Tibial artery (tissue), 4 donors: ENCODE measurements around the gene TNS3.
A peak's percentile ranks its signal among the peaks of the same experiment; 100 is the strongest.

Experiments
- DNase-seq, 2 donors: peaks; one replicate each; pipeline ENCODE4 v3.0.0-alpha.2; 2019
- H3K27ac ChIP-seq, 2 donors: fragments of 200-600 bp; sonication (generic) in 1 of 2; 1 replicate in 1 of 2; 2 replicates in 1 of 2; pipeline ENCODE4 v1.5.1; 2018 to 2019; ENCODE audit warnings: mild to moderate bottlenecking in 1 of 2
- H3K27me3 ChIP-seq, 2 donors: fragments of 200-600 bp; sonication (generic) in 1 of 2; one replicate each; pipeline versions ENCODE4 v1.5.1 to v1.6.0; 2016 to 2019
- H3K36me3 ChIP-seq, 3 donors: fragments of 200-600 bp; sonication (generic) in 2 of 3; one replicate each; pipeline ENCODE4 v1.5.1; 2016 to 2019; ENCODE audit warnings: mild to moderate bottlenecking in 2 of 3
- H3K4me1 ChIP-seq, 4 donors: fragments of 200-600 bp; sonication (generic) in 2 of 4; 1 replicate in 3 of 4; 2 replicates in 1 of 4; pipeline ENCODE4 v1.5.1; 2016 to 2019
- H3K4me3 ChIP-seq, 2 donors: fragments of 200-600 bp; sonication (generic) in 1 of 2; 1 replicate in 1 of 2; 2 replicates in 1 of 2; pipeline ENCODE4 v1.5.1; 2018 to 2019; ENCODE audit warnings: mild to moderate bottlenecking in 2 of 2
- H3K9me3 ChIP-seq, 3 donors: fragments of 200-600 bp; sonication (generic) in 1 of 3; one replicate each; pipeline ENCODE4 v1.5.1; 2016 to 2019
- CTCF ChIP-seq, 2 experiments: fragments of 200-600 bp in 1 of 2; fragments of 450-650 bp in 1 of 2; IDR thresholded peaks; one replicate each; pipeline ENCODE4 v1.5.1; 2017 to 2019; ENCODE audit warnings: antibody characterized with exemption in 2 of 2, mild to moderate bottlenecking in 1 of 2, moderate library complexity in 1 of 2
- intact Hi-C: fragments of 100-400 bp; cut with DNase I; formaldehyde crosslinking; loops from one replicate; pipeline ENCODE4 v1.15.0; 2023; ENCODE audit warnings: low total_unique reads

The TNS3 gene

DNA sequence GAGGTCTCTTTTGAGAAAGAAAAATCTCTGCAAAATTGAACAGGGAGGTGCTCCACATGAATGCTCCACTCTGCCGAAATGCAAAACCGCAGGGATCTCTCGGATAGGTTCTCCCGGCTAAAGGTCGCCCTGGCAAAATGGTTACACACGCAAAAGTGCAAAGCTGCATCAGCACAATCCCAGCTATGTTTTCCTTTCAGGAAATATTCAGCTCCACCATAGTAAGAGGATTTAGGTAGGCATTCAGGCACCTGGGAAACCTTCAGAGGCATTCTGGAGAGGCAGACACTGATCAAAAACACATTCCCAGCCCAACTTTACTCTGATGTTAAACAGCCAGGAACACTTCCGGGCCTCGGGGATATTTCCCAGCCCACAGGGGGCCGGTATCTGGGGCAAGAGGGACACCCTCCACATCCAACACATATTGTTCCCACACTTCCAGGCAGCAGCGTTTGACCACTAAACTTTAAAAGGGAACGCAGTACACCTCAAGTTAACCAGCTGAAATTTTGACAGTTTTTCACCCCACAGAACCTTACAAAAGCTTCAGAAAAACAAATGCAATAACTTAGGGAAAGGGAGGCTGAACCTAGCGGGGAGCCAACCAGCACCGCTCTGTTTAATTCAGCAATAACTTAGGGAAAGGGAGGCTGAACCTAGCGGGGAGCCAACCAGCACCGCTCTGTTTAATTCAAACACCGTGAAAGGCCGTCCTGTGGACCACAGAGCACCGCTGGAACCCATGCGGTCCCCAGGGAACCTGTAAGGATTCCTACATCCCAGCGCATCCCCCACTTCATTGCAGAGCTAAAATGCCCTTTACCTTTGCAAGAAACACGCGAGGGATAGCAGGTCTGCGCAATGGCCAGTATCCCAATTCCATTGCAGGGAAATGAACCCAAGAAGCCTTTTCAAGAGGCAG lies 45.9 kb downstream of the TNS3 start:
- Histone ChIP-seq H3K36me3 (no peaks in the 10 kb centered on the region), H3K4me3 (peak overlapping the region in 1 of 2 donors; percentile 62), H3K9me3 (no peaks in the 10 kb centered on the region), H3K4me1 (peaks cover 0 to 41% (median 20%) of the 10 kb centered on the region in 4 donors), H3K27me3 (no peaks in the 10 kb centered on the region), H3K27ac (no peak overlapping the region)
- peak in 1 of 2 donors; percentile 12 for DNase-seq
- no peak for TF ChIP-seq CTCF (IDR thresholded peaks at IDR 0.05)
- intact Hi-C loops: no loop called here

DNA sequence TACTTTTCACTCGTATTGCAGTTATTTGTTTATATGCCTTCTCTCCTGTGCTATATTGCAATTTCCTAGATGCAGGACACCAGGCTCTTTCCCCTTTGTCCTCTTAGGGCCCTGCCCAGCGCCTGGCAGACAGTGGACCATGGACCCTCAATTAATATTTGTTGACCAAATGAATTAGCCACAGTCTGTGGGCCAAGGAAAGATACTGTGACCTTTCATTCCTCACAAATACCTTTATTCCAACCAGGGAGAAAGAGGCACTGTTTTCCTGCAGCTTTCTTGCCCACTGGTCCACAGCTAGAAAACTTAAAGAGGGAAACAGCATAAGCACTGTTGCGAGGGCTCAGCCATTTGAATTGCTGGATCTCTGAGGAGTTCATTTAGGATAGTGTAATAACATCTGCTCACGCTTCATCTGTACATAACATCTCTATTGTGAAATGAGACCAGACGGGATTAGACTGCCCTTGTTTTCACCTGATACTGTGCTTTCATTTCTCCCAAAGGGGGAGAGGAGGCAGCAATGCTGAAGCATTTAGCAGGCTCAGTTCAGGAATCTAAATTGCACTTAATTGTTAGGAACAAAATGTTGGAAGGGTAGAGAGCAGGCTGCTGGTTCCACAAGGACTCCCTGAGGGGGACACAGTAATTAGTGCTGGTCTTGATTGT lies 46.7 kb downstream of the TNS3 start:
- no peaks in the 10 kb centered on the region for H3K9me3 ChIP-seq
- TF ChIP-seq CTCF (IDR thresholded peaks at IDR 0.05): no peak
- intact Hi-C loops: no loop called here
- H3K4me3 ChIP-seq: no peak overlapping the region
- no peaks in the 10 kb centered on the region for H3K36me3 ChIP-seq
- peak in 1 of 2 donors; percentile 4 for DNase-seq
- H3K27ac ChIP-seq: no peak overlapping the region
- H3K27me3 ChIP-seq: no peaks in the 10 kb centered on the region
- peaks cover 0 to 37% (median 19%) of the 10 kb centered on the region in 4 donors for H3K4me1 ChIP-seq

DNA sequence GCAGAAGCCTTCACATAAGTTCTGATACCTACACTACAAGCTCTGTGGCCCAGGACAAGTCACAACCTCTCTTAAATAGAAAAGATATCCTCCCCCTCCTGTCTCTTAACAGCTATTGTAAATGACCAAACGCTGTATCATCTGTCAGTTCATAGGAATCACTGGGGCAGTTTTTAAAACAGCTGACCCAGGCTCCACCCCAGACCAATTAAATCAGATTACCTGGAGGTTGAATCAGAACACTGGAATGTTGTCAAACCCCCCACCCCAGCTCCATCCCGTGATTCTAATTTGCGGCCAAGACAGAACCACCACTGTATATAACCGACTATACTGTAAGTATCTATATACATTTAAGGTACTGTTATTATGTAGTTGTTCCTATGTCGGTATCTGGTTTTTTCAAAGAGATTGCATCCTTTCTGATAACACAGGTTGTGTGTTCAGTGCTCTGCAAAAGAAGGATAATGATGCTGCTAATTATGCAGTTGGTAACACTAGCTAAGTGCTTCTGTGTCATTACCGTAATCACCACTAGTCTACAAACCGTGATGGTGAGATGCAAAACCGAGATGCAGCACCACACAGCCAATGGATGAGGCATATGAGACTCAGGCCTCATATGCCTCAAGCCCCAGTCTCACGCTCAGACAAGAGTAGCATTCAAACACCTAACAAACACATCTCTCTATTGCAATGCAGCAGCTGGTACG lies 47.4 kb downstream of the TNS3 start:
- intact Hi-C loops: no loop called here
- H3K4me1 ChIP-seq: peaks cover 0 to 37% (median 15%) of the 10 kb centered on the region in 4 donors
- H3K36me3 ChIP-seq: no peaks in the 10 kb centered on the region
- H3K27ac ChIP-seq: no peak overlapping the region
- no peaks in the 10 kb centered on the region for H3K27me3 ChIP-seq
- DNase-seq: no peak
- H3K4me3 ChIP-seq: no peak overlapping the region
- TF ChIP-seq CTCF (IDR thresholded peaks at IDR 0.05): no peak
- H3K9me3 ChIP-seq: no peaks in the 10 kb centered on the region

- peaks cover 12 to 20% (median 15%) of the 10 kb centered on the region in 3 donors for H3K36me3 ChIP-seq
- peak in 1 of 2 donors; percentile 16 for DNase-seq
- no peak for TF ChIP-seq CTCF (IDR thresholded peaks at IDR 0.05)
- intact Hi-C loops: no loop called here
- H3K27ac ChIP-seq: no peak overlapping the region
- no peak overlapping the region for H3K4me3 ChIP-seq
- H3K4me1 ChIP-seq: peaks cover 0 to 20% (median 4%) of the 10 kb centered on the region in 4 donors
- no peaks in the 10 kb centered on the region for H3K9me3 ChIP-seq
- H3K27me3 ChIP-seq: no peaks in the 10 kb centered on the region
These were observed 50.1 kb downstream of the TNS3 start for GRCh38 chr7:47531584-47532492.
